ENCODE results near the gene MINPP1. TPM values are rescaled to one million over a fixed set of nuclear protein-coding genes. Genes with fewer than 3 reads are reported as not detected.
A peak's percentile ranks its signal among the peaks of the same experiment; 100 is the strongest.

The MINPP1 gene
- total and polyA plus RNA-seq, 3 donors from 2014 or later = 15.3 to 32.3 (median 24.3) TPM

GRCh38 chr10:87593702-87594101, 89.0 kb downstream of the MINPP1 start:
- no peaks in the 10 kb centered on the region for H3K4me1 ChIP-seq
- H3K4me3 ChIP-seq = no peak overlapping the region
- DNase-seq = no peak
- H3K27me3 ChIP-seq = no peaks in the 10 kb centered on the region
- H3K9me3 ChIP-seq = no peaks in the 10 kb centered on the region
- no peaks in the 10 kb centered on the region for H3K36me3 ChIP-seq (ENCODE audit: low read depth, missing control alignments)
- intact Hi-C loops (cut with DNase I; ENCODE audit: low total_unique reads) = no loop called here
- H3K27ac ChIP-seq = no peak overlapping the region
- TF ChIP-seq, protein P1, sequence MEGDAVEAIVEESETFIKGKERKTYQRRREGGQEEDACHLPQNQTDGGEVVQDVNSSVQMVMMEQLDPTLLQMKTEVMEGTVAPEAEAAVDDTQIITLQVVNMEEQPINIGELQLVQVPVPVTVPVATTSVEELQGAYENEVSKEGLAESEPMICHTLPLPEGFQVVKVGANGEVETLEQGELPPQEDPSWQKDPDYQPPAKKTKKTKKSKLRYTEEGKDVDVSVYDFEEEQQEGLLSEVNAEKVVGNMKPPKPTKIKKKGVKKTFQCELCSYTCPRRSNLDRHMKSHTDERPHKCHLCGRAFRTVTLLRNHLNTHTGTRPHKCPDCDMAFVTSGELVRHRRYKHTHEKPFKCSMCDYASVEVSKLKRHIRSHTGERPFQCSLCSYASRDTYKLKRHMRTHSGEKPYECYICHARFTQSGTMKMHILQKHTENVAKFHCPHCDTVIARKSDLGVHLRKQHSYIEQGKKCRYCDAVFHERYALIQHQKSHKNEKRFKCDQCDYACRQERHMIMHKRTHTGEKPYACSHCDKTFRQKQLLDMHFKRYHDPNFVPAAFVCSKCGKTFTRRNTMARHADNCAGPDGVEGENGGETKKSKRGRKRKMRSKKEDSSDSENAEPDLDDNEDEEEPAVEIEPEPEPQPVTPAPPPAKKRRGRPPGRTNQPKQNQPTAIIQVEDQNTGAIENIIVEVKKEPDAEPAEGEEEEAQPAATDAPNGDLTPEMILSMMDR (IDR thresholded peaks at IDR 0.05) = no peak
- TF ChIP-seq POLR2A (IDR thresholded peaks at IDR 0.05) = no peak

DNA sequence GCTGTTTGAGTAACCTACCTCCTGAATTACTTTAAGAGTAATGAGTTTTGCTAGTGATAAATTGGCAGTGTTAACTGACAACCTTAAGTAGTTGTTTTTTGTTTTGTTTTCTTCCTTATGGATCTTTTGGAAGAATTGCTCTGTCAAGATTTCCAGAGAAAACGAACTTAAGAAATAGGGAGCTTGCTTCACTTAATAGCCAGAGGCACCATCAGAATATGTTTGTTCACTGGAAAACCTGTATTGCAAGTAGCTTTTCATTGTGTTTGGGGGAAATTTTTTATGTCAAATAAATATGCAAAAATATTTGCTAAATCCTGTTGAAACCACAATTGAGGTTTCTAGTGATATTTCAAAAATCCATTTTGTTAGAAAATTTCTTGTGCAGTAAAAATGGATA, 89.5 kb downstream of the MINPP1 start:
- intact Hi-C loops (cut with DNase I; ENCODE audit: low total_unique reads) = no loop called here
- 78 to 82% methylated on average over 1 of the region's 1 CpG for WGBS, 2 donors
- DNase-seq = no peak
- no peak overlapping the region for H3K27ac ChIP-seq
- no peaks in the 10 kb centered on the region for H3K36me3 ChIP-seq (ENCODE audit: low read depth, missing control alignments)
- TF ChIP-seq, protein P1 (IDR thresholded peaks at IDR 0.05) = no peak
- no peak for TF ChIP-seq POLR2A (IDR thresholded peaks at IDR 0.05)
- H3K9me3 ChIP-seq = no peaks in the 10 kb centered on the region
- H3K4me3 ChIP-seq = no peak overlapping the region
- no peaks in the 10 kb centered on the region for H3K4me1 ChIP-seq
- H3K27me3 ChIP-seq = no peaks in the 10 kb centered on the region

DNA sequence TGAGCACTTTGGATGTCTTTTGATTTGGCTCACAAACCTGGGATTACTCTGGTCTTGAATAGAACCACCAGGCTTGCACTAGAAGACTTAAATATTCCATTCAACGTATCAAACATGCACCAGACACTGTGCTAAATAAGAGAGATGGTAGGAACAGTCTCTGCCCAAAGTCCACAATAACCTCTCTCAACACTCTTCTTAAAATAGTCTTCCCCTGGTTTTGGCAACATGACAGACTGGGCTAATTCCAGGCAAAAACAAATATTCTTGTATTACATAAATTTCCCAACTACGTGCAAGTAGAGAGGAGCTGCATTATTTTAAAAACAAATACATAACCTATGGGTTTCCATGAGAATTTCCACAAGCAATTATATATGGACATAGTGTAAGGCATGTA, 90.2 kb downstream of the MINPP1 start:
- intact Hi-C loops (cut with DNase I; ENCODE audit: low total_unique reads) = no loop called here
- Histone ChIP-seq H3K36me3 (ENCODE audit: low read depth, missing control alignments) (no peaks in the 10 kb centered on the region), H3K27ac (no peak overlapping the region), H3K9me3 (no peaks in the 10 kb centered on the region), H3K27me3 (no peaks in the 10 kb centered on the region), H3K4me1 (no peaks in the 10 kb centered on the region), H3K4me3 (no peak overlapping the region)
- peak; percentile 23 for DNase-seq
- TF ChIP-seq, protein P1 (IDR thresholded peaks at IDR 0.05) = no peak
- TF ChIP-seq POLR2A (IDR thresholded peaks at IDR 0.05) = no peak
- WGBS, 2 donors = 60 to 63% methylated on average over 2 of the region's 2 CpGs

- no peak for DNase-seq
- WGBS, 2 donors = 91 to 96% methylated on average over 1 of the region's 1 CpG
- Histone ChIP-seq H3K27ac (no peak overlapping the region), H3K4me3 (no peak overlapping the region), H3K27me3 (no peaks in the 10 kb centered on the region), H3K36me3 (ENCODE audit: low read depth, missing control alignments) (no peaks in the 10 kb centered on the region), H3K9me3 (no peaks in the 10 kb centered on the region), H3K4me1 (no peaks in the 10 kb centered on the region)
- TF ChIP-seq POLR2A (IDR thresholded peaks at IDR 0.05) = no peak
- TF ChIP-seq, protein P1 (IDR thresholded peaks at IDR 0.05) = no peak
- intact Hi-C loops (cut with DNase I; ENCODE audit: low total_unique reads) = no loop called here
These were observed 91.7 kb downstream of the MINPP1 start for GRCh38 chr10:87596351-87596750.

GRCh38 chr10:87598700-87599099, 94.0 kb downstream of the MINPP1 start:
- peak; percentile 23 for DNase-seq

More at GRCh38 chr10:87598700-87599099, 94.0 kb downstream of the MINPP1 start:
- Histone ChIP-seq H3K4me1 (no peaks in the 10 kb centered on the region), H3K9me3 (no peaks in the 10 kb centered on the region), H3K27ac (no peak overlapping the region), H3K4me3 (no peak overlapping the region), H3K36me3 (ENCODE audit: low read depth, missing control alignments) (no peaks in the 10 kb centered on the region), H3K27me3 (no peaks in the 10 kb centered on the region)
- no peak for TF ChIP-seq POLR2A (IDR thresholded peaks at IDR 0.05)
- TF ChIP-seq, protein P1 (IDR thresholded peaks at IDR 0.05) = no peak
- intact Hi-C loops (cut with DNase I; ENCODE audit: low total_unique reads) = no loop called here
- WGBS, 2 donors = 27 to 65% methylated on average over 8 of the region's 8 CpGs
